GM21786 (cell line): ENCODE data around the gene APOBEC2.

Experiments
- ATAC-seq: cut with Tn5 transposase; IDR thresholded peaks from one replicate; pipeline ENCODE4 v1.9.1; 2021; ENCODE audit not compliant: unreplicated experiment

The APOBEC2 gene

DNA sequence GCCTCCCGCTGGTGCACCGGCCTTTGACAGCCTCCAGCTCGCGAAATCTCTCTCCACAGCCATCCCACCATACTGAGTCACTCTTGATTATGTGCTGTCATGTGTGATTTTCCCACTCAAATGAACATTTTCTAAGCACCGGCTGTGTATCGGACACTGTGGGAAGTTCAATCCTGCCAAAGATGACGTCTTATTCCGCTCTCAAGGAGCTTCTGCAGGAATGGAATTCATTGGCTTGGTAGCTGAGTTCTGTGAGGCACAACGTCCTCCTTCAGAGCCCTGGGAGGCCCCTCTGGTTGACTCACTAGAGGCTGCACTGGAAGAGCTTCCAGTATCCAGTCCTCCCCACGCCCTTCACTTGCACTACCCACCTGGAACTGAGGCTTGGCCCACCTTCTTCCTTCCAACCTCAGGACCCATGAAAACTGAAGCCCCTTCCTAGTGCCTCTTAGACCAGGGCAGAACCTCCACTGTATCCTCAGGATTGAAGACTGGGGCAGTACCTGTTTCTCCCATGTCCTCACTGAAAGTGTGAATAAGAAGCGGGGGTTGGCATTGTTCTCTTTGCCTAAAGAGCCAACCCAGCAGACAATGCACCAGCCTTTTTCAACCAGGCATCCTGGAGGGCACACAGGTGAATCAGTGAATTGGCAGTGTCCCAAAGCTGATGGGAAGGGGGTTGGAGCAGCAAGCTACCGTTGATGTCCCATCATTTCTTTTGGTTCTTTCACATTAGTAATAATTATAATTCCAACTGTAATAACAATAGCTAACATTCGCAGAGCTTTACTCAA is 15.7 kb upstream of the APOBEC2 start:
- no peak for ATAC-seq

DNA sequence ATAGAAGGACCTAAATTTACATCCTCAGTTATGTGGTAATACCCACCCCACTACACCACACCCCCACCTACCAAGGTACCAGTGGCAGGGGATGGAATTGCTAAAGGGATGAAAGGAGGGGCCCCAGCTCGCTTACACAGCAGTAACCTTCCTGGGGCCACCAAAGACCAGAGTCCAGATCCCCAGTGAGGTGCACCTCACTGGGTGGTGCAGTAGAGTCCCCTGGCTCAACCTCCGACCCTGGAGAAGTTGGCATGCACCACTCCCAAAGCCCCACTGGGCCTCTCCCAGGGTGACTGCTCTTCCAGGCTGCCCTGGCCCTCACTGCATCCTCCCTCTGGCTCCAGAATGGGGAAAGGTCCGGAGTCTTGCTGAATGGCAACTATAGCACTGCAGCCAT is 14.8 kb upstream of the APOBEC2 start:
- no peak for ATAC-seq

DNA sequence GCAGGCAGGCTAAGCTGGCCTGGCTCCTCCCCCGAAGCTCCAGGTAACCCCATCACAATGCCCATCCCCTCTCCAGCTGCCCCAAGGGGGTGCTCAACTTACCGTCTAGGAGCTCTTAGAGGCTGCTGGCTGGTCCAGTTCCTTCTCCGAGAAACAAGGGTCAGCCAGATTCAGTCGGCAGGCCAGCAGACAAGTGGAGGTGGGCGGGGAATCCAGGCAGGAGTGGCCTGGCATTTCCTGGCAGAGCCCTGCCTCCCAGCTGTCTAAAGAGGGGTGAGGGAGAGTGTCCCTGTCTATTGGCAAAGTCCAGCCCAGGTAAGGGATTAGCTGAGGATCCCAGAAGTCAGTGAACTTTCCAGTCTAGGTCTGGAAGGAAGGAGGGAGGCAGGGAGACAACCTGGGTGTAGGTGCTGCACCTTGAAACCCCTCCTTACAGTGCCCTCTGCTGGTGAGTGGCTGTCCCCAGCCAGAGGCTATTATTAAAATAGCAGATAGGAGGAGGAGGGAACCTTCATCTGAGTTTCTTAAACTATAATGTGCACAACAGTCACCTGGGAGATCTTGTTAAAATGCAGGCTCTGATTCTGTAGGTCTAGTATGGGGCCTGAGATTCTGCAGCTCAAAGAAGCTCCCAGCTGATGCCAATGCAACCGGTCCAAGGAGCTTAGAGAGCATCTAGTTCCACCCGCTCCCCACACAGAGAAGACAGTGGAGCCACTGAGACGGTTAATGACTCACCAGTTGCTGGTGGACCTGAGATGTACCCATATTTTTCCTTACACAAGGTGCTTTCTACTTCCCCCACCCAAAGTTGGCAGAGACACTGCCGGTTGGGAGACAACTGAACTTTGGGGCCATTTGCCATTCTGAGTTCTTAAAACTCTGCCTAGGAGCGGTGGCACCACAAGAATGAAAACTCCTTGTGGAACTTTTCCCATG is 13.7 kb upstream of the APOBEC2 start, which contains the start of gene UNC5CL:
TSS of gene UNC5CL (minus strand) at position 162 of the 939 bp plus-strand sequence. CDS start 4,147 bp downstream, outside the sequence.
- no peak for ATAC-seq

DNA sequence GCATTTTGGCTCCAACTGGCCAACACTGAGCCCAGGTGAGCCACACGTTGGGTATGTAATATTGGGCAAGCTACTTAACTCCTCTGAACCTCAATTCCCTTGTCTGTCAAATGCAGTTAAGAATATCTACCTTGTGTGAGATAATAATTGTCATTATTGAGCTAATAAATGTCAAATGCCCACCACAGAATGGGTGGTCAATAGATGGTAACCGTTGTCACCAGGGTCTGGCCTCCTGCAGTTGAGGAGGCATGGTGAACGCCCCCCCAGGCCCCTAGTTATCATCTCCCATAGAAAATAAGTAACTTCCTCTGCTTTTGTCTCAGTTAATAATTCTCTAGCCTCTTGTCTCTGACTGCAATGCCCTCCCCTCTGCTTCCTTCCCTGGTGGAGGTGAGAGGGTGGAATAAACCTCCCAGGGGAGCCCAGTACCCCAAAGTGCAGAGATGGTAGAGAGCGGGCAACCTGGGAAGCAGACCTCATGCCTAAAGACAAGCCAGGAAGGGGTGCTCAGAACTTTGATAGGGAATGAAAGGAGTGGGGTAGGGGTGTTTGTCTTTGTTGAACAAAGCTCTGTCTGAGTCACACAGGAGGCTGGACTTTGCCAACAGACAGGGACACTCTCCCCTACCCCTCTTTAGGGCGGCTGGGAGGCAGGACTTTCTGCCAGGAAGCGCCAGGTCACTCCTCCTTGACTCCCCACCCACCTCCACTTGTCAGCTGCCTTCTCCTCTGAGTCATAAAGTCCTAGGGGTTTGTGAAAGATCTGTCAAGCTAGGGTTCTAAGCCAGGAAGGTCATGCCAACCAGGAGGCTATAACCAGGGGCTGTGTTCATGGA is 12.7 kb upstream of the APOBEC2 start:
- no peak for ATAC-seq

DNA sequence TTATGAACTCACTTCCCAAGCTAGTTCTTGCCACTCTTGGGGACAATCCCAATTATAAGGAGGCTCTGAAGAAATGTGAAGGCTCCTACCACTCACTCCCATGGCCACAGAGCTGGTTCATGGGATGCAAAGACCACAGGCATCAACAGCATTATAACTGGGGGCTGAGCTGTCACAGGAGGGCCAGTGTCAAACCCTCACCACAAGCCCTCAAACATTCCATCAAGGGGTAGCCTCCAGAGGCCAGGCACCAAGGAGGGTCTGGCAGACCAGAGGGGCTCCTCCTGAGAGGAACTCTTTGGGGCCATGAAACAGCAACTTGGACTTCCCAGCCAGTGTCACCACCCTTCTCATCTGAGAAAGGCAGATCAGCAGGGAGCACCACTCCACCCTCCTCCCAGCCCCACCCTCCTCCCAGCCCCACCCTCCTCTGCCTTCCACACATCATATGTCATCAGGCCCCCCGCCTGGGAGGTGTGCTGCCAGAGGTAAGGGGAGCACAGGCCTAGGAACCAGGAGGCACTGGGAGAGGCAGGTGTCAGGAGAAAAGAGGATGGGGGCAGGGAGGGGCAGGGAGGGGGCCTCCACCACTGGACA is 12.0 kb upstream of the APOBEC2 start:
- no peak for ATAC-seq

DNA sequence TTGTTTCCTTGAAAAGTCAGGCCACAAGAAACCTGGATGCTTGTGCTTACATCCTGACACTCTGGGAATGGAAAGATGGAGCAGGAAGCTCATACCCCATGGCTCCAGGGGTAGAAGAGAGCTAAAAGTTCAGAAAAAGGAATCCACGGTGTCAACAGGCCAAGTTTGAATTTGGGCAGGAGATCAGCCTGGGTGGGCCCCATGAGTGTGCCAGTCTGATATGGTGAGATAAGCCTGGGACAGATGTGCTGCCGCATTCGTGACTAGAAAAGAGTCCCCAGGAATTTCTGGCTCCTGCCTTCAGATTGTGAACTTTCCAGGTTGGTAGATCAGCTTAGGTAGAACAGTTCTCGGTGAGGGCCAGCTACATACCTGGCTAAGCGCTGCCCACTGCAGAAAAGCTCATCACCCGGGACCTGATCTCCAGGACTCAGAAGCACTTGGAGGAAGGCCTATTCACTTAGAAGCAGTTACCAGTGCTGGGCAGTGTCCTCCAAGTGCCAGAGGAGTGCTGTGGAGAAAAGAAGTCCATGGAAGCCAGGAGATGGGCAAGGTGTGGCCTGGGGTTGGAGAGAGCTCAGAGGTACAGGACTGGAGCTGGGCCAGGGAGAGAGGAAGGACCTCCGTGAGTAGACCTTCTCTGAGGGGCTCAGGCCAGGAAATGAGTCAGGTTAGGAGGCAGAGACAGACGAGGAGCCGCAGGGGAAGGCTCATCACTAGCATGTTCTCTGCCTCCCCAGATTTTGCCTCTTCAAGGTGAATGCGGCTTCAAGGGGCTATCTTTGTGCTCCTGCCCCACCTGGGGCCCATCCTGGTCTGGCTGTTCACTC is 10.6 kb upstream of the APOBEC2 start, which contains the start of gene TSPO2:
TSS of gene TSPO2 (plus strand) at position 242 of the 830 bp plus-strand sequence. CDS start at position 761, 519 bp downstream.
- no peak for ATAC-seq

DNA sequence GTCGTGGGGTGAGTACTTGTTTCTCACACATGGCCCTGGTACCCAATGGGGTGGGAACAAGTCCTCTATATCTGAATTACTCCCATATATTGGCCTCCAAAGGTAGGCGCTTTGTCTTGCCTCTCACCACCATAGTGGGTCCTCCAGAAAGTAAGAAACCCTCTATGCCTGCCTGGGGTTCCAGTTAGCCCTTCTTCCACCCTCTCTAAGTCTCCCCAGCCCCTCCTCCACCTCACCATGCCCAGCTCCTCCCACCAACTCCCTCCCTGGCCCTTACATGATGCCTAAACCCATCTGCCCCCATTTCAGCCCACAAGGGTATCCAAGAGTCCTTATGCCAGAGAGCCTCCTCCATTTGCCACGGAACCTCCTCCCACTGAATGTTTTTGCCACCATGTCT is 9.9 kb upstream of the APOBEC2 start:
- no peak for ATAC-seq

DNA sequence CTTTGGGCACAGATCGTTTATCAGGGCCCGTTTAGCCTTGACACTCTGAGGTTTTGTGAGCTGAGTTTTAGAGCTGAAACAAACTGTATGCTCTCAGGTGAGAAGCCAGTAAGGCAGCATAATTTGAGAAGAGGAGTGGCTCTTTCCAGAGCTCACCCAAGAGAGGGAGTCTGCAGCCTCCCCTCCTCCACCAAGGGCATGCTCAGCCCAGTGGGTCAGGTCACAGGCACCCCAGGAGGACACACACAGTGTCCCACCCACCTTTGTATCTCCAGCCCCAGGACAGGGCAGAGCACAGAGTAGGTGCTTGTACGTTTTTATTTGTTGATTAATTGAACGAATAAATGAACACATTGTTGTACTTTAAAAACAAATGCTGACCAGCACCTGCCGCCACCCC is 7.3 kb upstream of the APOBEC2 start:
- ATAC-seq: no peak

DNA sequence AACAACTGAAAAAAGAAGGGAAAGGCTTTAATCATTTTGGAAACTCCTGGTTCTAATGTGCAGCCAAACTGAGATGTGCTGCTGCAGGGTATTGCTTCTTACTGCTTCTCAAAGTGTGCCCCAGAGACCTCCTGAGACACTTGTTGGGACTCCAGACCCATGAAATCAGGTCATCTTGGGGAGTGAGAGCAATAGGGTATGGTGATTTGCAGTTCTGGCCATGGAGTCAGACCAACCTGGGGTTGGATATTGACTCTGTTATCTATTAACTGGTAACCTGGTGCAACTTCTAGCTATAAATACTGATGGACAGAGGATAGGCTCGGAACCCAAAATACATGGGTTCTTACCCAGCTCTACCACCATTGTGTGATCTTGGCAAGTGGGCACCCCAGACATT is 6.9 kb upstream of the APOBEC2 start:
- no peak for ATAC-seq

DNA sequence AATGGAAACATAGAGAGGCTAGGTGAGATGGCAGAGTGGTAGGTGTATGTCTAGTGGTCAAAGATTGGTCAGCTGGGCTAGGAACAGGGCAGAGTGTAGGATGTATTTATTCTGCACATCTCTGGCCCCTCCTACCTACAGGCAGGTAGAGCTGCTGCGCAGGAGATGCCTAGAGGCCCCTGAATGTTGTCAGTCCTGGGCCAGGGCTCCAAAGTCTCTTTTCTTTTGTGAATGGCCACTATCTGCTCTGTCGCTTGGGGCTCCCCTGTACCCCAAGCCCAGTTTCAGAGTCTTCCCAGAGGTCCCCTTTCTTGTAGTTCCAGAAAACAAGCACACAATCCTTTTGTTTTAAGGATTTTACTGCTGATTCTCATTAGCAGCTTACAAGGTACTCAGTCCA is 5.7 kb upstream of the APOBEC2 start:
- no peak for ATAC-seq

DNA sequence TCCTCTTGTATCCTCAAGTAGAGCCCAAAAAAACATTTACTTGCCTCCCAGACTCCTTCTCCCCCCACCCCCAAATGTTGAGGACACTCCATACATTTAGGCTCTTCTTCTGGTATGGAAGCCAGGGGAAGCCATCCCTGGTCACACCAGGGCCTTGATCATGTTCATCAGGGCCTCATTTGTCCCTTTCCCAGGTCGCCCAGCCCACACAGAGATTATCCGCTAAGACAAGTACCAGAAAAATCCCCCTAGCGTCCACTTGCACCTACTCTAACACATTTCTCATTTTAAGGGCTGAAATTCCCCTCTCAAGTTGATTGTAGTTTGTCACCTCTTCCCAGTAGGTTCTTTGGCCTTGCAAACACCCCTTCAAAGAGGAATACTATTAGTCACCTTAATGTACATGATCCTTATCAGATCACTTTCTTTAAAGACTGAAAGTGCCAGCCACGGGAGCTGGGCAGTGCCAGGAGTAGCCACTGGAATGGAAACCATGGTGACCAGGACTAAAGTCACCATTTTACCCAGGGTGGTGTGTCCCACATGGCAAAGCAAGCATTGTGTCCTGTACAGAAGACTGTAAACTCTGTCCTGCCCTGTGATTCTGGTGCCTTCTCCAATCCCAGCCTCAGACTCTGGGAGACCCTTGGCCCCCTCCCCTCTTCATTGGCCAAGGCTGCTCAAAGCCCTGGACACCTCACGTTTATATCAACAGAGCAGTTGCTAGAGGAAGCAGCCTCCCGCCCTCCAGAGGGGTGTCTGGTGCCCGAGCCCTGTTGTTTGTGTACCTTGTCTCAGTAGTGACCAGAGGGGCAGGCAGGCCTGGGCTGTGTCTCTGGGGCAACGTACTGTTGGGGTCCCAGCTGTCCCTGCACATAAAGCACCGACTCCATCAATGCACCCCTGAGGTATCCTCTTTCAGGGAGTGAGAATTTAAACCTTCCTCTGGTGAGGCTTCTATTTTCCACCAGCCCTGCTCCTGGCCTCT is 5.0 kb upstream of the APOBEC2 start:
- no peak for ATAC-seq

DNA sequence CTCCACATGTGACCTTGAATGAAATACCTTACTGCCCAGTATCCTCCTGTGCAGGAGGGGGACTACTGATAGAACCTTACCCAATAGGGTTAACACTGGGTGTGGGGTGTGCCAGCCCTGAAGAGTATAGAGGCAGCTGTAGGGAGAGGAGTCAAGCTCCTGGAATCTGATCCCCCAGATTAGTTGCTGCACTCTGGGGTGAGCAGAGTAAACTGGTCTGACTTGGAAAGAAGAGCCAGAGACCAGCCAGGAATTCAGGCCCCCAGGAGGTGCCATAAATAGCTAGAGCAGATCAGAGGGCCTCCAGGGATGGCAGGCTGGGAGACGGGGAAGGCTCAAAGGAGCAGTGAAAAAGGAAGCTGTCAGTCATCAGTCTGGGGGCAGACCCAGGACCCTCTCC is 3.5 kb upstream of the APOBEC2 start:
- no peak for ATAC-seq

DNA sequence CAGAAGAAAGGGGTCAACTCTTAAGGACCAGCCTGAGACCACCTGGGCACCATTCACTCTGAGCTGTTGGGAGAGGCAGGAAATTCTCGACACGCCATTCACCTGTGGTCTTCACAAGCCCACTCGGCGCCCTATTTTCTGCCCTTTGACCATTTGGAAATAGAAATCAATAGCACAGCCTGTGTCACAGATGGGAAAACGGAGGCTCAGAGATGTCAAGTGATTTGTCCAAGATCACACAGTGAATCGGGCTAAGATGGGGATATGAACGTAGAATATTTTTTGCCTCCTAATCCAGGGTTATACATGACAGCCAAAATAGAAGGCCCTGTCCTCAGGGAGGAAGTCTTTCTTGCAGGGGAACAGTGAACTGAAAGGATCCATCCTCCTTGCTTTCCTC is 3.0 kb upstream of the APOBEC2 start:
- no peak for ATAC-seq

DNA sequence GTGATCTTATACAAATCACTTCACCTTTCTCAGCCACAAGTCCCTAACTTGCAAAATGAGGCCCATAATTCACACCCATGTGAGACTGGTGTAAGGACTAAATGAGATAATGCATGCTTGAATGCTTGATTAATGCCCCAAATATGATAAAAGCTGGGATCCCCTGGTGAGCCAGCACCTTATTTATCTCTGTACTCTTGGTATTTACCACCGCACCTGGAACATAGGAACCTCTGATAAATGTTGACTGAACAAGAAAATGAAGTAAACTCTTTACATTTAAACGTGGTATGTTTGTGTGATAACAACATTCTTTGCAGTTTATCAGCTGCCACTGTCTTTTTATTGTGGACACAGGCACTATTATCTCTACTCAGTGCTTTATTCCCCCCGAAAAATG is 2.5 kb upstream of the APOBEC2 start:
- ATAC-seq: no peak

DNA sequence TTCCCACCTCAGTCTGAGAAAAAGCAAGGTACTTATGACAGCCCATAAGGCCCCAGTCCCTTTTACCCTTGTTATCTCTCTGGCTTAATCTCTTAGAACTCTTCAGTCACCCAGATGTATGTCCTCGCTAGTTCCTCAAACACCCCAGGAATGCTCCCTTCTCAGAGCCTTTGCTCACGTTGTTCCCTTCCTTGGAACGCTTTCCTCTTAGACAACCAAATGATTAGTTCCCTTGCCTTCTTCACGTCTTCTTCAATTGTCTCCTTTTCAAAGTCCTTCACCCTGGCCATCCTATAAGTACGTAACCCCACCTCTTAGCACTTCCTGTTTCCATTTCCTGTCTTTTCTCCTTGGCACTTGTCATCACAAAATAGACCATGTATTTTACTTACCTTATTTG is 1.1 kb upstream of the APOBEC2 start:
- ATAC-seq: no peak

DNA sequence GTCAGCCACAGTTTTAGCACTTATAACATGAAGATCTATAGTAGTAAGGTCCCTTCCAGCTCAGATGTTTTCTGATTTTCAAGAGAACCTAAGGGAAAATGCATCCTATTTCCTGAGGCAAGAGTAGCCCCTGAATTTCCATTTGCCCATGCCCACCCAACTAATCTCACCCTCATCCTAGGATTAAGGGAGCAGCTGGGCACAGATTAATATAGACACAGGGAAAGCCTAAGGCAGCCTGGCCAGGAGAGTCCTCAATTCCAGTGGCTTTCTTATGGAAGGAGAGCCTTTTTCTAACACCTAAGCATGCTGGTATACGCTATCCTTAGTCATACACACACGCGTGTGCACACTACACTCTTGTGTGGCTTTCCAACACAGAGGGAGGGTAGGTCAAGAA is 1.5 kb downstream of the APOBEC2 start:
- no peak for ATAC-seq

DNA sequence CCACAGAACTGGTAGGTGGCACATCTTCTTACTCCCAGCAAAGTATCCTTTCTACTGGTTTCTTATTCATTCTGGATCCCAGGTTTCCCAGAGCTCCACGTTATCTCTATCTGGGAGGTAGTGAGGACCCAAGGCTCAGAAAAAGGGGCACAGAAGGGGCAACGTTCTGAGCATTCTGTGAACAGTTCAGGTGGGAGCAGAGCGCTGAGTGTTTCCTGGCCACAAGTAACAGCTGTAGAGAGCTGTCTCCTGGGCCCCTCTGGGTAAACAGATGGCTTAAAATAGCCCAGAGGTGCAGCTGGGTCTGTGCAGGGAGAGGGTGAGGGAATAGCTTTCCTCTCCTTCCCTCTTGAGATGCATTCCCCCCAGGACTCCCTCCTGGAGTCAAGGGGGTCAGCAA is 2.1 kb downstream of the APOBEC2 start:
- ATAC-seq: no peak

DNA sequence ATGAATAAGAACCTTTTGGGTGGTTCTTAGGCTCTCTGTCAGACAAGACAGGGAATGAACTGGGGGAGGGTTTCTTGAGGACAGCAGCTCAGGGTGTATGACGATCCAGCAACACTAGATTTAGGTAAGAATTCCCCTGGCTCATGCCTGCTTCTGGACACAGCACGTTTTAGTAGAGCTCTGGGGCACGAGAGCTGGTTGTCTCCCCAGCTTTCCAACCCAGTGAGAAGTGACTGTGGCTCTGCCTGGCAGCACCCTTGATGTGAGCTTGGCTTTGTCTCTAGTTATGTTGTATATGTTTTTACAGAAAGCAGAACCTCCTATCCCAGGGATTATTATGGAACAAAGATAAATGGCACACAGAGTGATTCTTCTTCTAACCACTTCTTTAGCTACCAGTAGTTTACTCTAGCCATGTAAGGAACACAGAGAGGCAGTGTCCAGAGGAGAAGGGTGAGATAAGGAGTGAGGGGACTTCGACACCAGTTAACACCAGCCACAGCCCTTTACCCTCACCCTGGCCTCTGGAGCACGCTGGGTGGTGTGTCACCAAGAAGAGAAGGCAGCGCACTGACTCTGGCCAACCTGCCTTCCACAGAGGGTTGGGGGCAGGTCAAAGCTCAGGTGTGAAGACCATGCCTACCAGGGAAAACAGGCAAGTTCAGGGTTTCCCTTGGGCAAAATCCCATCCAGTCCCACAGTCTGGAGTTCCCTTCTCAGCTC is 3.9 kb downstream of the APOBEC2 start:
- ATAC-seq: no peak
